A549 (cell line): ENCODE data around the gene PCSK5. TPM values are rescaled to one million over a fixed set of nuclear protein-coding genes. Genes with fewer than 3 reads are reported as not detected.
"Not testable (repeated sequence)": the region's sequence is repeated elsewhere in the genome, so short reads cannot be mapped to it uniquely, and the experiment has no call there.

Source experiments
- ATAC-seq, 2 experiments: fragments of 200-7000 bp in 1 of 2; fragments of >200 bp in 1 of 2; cut with Nextera tagmentation in 1 of 2; cut with Tn5 transposase in 1 of 2; 3 replicates each; pipeline versions ENCODE4 v1.8.0 to v1.9.1; 2018 to 2020; ENCODE audit warnings: mild to moderate bottlenecking in 1 of 2, moderate library complexity in 1 of 2
- CTCF ChIA-PET: fragments of 300-600 bp; sonication (Branson Sonifier 250); formaldehyde crosslinking; extraction: SDS; loops from one replicate; lab custom pipeline; 2021; ENCODE audit warnings: antibody characterized with exemption, inconsistent platforms; lab: Yijun Ruan, JAX
- POLR2A ChIA-PET: fragments of 350-600 bp; formaldehyde crosslinking; extraction: SDS; loops from one replicate; lab custom pipeline; 2021; ENCODE audit warnings: antibody characterized with exemption, inconsistent platforms; lab: Yijun Ruan, JAX
- DNase-seq, 2 experiments: peaks; one replicate each; pipeline versions ENCODE4 v3.0.0 to v3.0.0-alpha.2; 2011 to 2016; ENCODE audit warnings: low read depth in 1 of 2, low spot score in 1 of 2
- FAIRE-seq: peaks from 2 replicates; lab custom pipeline; 2011; peaks lifted over from hg19 to GRCh38; lab: Jason Lieb, UNC
- H3K27ac ChIP-seq, 2 experiments: fragments of >200 bp; sonication (Bioruptor Twin); formaldehyde crosslinking; 3 replicates each; pipeline ENCODE4 v1.5.1; 2016 to 2017
- H3K4me1 ChIP-seq: fragments of >200 bp; sonication (Bioruptor Twin); formaldehyde crosslinking; 3 replicates; pipeline ENCODE4 v1.6.1; 2016
- H3K4me2 ChIP-seq: fragments of >200 bp; sonication (Bioruptor Twin); formaldehyde crosslinking; 3 replicates; pipeline ENCODE4 v1.6.1; 2016
- H3K4me3 ChIP-seq: fragments of >200 bp; sonication (Bioruptor Twin); formaldehyde crosslinking; 3 replicates; pipeline ENCODE4 v1.5.1; 2016
- H3K9me3 ChIP-seq: fragments of >200 bp; sonication (Bioruptor Twin); formaldehyde crosslinking; 3 replicates; pipeline ENCODE4 v1.6.1; 2016
- ATOH8 ChIP-seq: fragments of 250-450 bp; sonication (Bioruptor Pico); IDR thresholded peaks from 2 replicates; pipeline ENCODE4 v1.5.0; 2020; ENCODE audit warnings: low read depth, mild to moderate bottlenecking, moderate library complexity
- EHF ChIP-seq: fragments of 250-450 bp; sonication (Bioruptor Pico); IDR thresholded peaks from 2 replicates; pipeline ENCODE4 v1.5.0; 2020; ENCODE audit warnings: mild to moderate bottlenecking
- ELK1 ChIP-seq: fragments of 150-350 bp; IDR thresholded peaks from 2 replicates; pipeline ENCODE4 v1.6.1; 2014; ENCODE audit warnings: low read depth, mild to moderate bottlenecking, low read length
- EP300 ChIP-seq, 2 experiments: fragments of >200 bp; sonication (Bioruptor Twin); formaldehyde crosslinking; IDR thresholded peaks; 2 replicates in 1 of 2; 3 replicates in 1 of 2; pipeline ENCODE4 v1.6.1; 2016 to 2017
- ESRRA ChIP-seq: fragments of 150-350 bp; IDR thresholded peaks from 2 replicates; pipeline ENCODE4 v1.6.1; 2014; ENCODE audit warnings: mild to moderate bottlenecking, low read length, borderline replicate concordance
- HEYL ChIP-seq: fragments of 250-450 bp; sonication (Bioruptor Pico); IDR thresholded peaks from 2 replicates; pipeline ENCODE4 v1.8.0; 2021; ENCODE audit warnings: mild to moderate bottlenecking, moderate library complexity
- MAZ ChIP-seq: fragments of 150-350 bp; IDR thresholded peaks from 2 replicates; pipeline ENCODE4 v1.6.1; 2014; ENCODE audit warnings: antibody characterized with exemption, low read depth, low read length, borderline replicate concordance
- RAD21 ChIP-seq, 2 experiments: fragments of >200 bp in 1 of 2; sonication (Bioruptor Twin) in 1 of 2; formaldehyde crosslinking in 1 of 2; IDR thresholded peaks in 1 of 2; conservative IDR thresholded peaks in 1 of 2; 2 replicates in 1 of 2; 3 replicates in 1 of 2; pipeline ENCODE4 v1.6.1; 2012 to 2018; ENCODE audit warnings: inconsistent platforms in 1 of 2
- SMC3 ChIP-seq: fragments of >200 bp; sonication (Bioruptor Twin); formaldehyde crosslinking; IDR thresholded peaks from 3 replicates; pipeline ENCODE4 v1.6.1; 2018; ENCODE audit warnings: inconsistent platforms
- TFCP2L1 ChIP-seq: fragments of 250-450 bp; sonication (Bioruptor Pico); IDR thresholded peaks from 2 replicates; pipeline ENCODE4 v1.5.0; 2021; ENCODE audit warnings: mild to moderate bottlenecking
- WGBS: methylation state at CpG from one replicate; pipeline ENCODE4 v1.1.6; 2017; ENCODE audit errors: missing lambda C conversion rate; 5-methylcytosine and 5-hydroxymethylcytosine counted together
- polyA plus RNA-seq, 4 experiments: library from polyadenylated mRNA; depleted of rRNA in 3 of 4; stranded (reverse); fragments of >200 nt; fragmentation: RNase III in 1 of 4; extraction: RNeasy Plus Mini Kit Qiagen cat#74134 plus additional on column Dnase treatment in 1 of 4; gene quantifications; 2 replicates in 3 of 4; 3 replicates in 1 of 4; pipeline ENCODE4 v1.2.3, GENCODE V29; 2011 to 2017
- TF ChIP-seq, protein P1 (sequence below): fragments of >200 bp; sonication (Bioruptor Twin); formaldehyde crosslinking; IDR thresholded peaks from 3 replicates; pipeline ENCODE4 v1.5.1; 2016
- TF ChIP-seq, protein P2 (sequence below): fragments of 450-650 bp; IDR thresholded peaks from 2 replicates; pipeline ENCODE4 v1.6.1; 2014; ENCODE audit warnings: antibody characterized with exemption
- TF ChIP-seq, protein P3 (sequence below): fragments of >200 bp; sonication (Bioruptor Twin); formaldehyde crosslinking; IDR thresholded peaks from 2 replicates; pipeline ENCODE4 v1.6.1; 2016
- TF ChIP-seq, protein P4 (sequence below): fragments of 200-600 bp; sonication (generic); IDR thresholded peaks from 2 replicates; pipeline ENCODE4 v1.6.1; 2016; ENCODE audit warnings: antibody characterized with exemption, mild to moderate bottlenecking, moderate library complexity
- TF ChIP-seq, protein P5 (sequence below): IDR thresholded peaks from 2 replicates; pipeline ENCODE4 v1.6.1; 2012

Gene PCSK5
- polyA plus RNA-seq, 2 of the 4 experiments (the other 2 are of a cell fraction) = 1.3 to 6.7 TPM

DNA sequence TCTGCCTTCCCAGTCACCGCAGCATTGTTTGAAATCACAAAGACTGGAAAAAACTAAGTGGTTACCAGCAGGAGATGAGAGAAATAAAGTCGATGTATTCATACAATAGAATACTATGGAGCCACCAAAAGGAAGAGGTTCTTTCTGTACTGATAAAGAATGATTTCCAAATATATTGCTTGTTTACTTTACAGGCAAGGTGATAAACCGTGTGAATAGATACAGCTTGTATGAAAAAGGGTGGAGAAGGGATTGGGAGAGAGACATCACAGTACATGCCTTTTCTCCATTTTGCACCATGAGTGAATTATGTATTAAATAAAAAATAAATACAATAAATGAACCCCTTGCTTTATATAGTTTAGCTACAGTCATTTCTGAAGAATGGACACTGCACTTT, 412.1 kb downstream of the PCSK5 start:
- POLR2A ChIA-PET = interaction anchor here (0.6 to 1.6 kb wide), 2 partner anchors 411 to 436 kb away, joined by 4 to 5 read pairs; no protein-coding TSS in a partner anchor

GRCh38 chr9:76302947-76303550, 412.6 kb downstream of the PCSK5 start:
- no peaks in the 10 kb centered on the region for H3K4me1 ChIP-seq
- WGBS = 25% methylated on average over 3 of the region's 3 CpGs
- H3K4me2 ChIP-seq = no peak overlapping the region
- TF ChIP-seq TFCP2L1 (CRISPR knock-in tag) (no peak), RAD21 (conservative IDR thresholded peaks at IDR 0.05 in 1 of 2, IDR thresholded peaks at IDR 0.05 in 1 of 2) (peak; percentile 86 to 88), SMC3 (peak; percentile 84)
- TF ChIP-seq, protein P1, sequence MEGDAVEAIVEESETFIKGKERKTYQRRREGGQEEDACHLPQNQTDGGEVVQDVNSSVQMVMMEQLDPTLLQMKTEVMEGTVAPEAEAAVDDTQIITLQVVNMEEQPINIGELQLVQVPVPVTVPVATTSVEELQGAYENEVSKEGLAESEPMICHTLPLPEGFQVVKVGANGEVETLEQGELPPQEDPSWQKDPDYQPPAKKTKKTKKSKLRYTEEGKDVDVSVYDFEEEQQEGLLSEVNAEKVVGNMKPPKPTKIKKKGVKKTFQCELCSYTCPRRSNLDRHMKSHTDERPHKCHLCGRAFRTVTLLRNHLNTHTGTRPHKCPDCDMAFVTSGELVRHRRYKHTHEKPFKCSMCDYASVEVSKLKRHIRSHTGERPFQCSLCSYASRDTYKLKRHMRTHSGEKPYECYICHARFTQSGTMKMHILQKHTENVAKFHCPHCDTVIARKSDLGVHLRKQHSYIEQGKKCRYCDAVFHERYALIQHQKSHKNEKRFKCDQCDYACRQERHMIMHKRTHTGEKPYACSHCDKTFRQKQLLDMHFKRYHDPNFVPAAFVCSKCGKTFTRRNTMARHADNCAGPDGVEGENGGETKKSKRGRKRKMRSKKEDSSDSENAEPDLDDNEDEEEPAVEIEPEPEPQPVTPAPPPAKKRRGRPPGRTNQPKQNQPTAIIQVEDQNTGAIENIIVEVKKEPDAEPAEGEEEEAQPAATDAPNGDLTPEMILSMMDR = peak; percentile 81
- 0 out of 6 replicates have a peak overlapping the region, but pooled peaks of 1 of the 2 experiments have one; percentile 62 for H3K27ac ChIP-seq
- H3K9me3 ChIP-seq = no peaks in the 10 kb centered on the region
- CTCF ChIA-PET = interaction anchor here (0.6 to 3.6 kb wide), 29 partner anchors 8 to 1105 kb away, joined by 3 to 40 read pairs (median 4); partner anchors contain the start of gene RFK
- FAIRE-seq (no peak), ATAC-seq (peak; percentile 24 to 79; a peak in 3 of 6 replicates), DNase-seq (peak; percentile 48 to 70)
- H3K4me3 ChIP-seq = no peak overlapping the region
- POLR2A ChIA-PET = interaction anchor here (0.6 to 1.6 kb wide), 2 partner anchors 412 to 437 kb away, joined by 4 to 5 read pairs; no protein-coding TSS in a partner anchor

More for the DNA sequence above, 412.1 kb downstream of the PCSK5 start:
- no peak for FAIRE-seq
- 68% methylated on average over 3 of the region's 3 CpGs for WGBS
- Histone ChIP-seq H3K4me1 (no peaks in the 10 kb centered on the region), H3K27ac (no peak overlapping the region; a peak in 1 of 6 replicates), H3K4me2 (no peak overlapping the region), H3K9me3 (no peaks in the 10 kb centered on the region), H3K4me3 (no peak overlapping the region)
- no peak for TF ChIP-seq MAZ
- CTCF ChIA-PET = interaction anchor here (0.5 to 3.6 kb wide), 33 partner anchors 8 to 1338 kb away, joined by 3 to 40 read pairs (median 4); partner anchors contain the start of gene RFK
- no peak for DNase-seq
- peak in 1 of 2 experiments; percentile 27; a peak in 1 of 6 replicates for ATAC-seq

GRCh38 chr9:76307047-76307446, 416.6 kb downstream of the PCSK5 start:
- H3K4me2 ChIP-seq, FAIRE-seq, H3K9me3 ChIP-seq, ATAC-seq, H3K4me3 ChIP-seq, POLR2A ChIA-PET, H3K4me1 ChIP-seq, H3K27ac ChIP-seq: not testable (repeated sequence)
- DNase-seq = peak in 1 of 2 experiments; percentile 13
- CTCF ChIA-PET = interaction anchor here (1.1 to 1.2 kb wide), 4 partner anchors 87 to 1106 kb away, joined by 3 to 4 read pairs (median 4); partner anchors contain the start of gene RFK
- TF ChIP-seq RAD21 (conservative IDR thresholded peaks at IDR 0.05 in 1 of 2, IDR thresholded peaks at IDR 0.05 in 1 of 2) = 0 out of 5 replicates have a peak, but pooled peaks of 1 of the 2 experiments have one; percentile 11
- WGBS = 67% methylated on average over 6 of the region's 7 CpGs

GRCh38 chr9:76310577-76310976, 420.1 kb downstream of the PCSK5 start:
- POLR2A ChIA-PET = no interaction called here
- Histone ChIP-seq H3K4me2 (no peak overlapping the region), H3K27ac (0 out of 6 replicates have a peak overlapping the region, but pooled peaks of 1 of the 2 experiments have one; percentile 1), H3K4me3 (no peak overlapping the region), H3K4me1 (no peaks in the 10 kb centered on the region), H3K9me3 (no peaks in the 10 kb centered on the region)
- FAIRE-seq (no peak), ATAC-seq (no peak), DNase-seq (no peak)
- CTCF ChIA-PET = interaction anchor here (1.0 kb wide), 1 partner anchor 348 kb away, joined by 3 read pairs; no protein-coding TSS in a partner anchor
- WGBS = 97% methylated on average over 7 of the region's 7 CpGs
- TF ChIP-seq, protein P2, sequence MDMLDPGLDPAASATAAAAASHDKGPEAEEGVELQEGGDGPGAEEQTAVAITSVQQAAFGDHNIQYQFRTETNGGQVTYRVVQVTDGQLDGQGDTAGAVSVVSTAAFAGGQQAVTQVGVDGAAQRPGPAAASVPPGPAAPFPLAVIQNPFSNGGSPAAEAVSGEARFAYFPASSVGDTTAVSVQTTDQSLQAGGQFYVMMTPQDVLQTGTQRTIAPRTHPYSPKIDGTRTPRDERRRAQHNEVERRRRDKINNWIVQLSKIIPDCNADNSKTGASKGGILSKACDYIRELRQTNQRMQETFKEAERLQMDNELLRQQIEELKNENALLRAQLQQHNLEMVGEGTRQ = no peak
- TF ChIP-seq ATOH8 (CRISPR knock-in tag) (no peak), EP300 (IDR thresholded peaks at IDR 0.05) (no peak), EHF (CRISPR knock-in tag) (no peak), ESRRA (no peak), SMC3 (no peak), ELK1 (no peak), HEYL (CRISPR knock-in tag) (no peak)
- TF ChIP-seq, protein P3, sequence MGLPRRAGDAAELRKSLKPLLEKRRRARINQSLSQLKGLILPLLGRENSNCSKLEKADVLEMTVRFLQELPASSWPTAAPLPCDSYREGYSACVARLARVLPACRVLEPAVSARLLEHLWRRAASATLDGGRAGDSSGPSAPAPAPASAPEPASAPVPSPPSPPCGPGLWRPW = no peak
- TF ChIP-seq, protein P4, sequence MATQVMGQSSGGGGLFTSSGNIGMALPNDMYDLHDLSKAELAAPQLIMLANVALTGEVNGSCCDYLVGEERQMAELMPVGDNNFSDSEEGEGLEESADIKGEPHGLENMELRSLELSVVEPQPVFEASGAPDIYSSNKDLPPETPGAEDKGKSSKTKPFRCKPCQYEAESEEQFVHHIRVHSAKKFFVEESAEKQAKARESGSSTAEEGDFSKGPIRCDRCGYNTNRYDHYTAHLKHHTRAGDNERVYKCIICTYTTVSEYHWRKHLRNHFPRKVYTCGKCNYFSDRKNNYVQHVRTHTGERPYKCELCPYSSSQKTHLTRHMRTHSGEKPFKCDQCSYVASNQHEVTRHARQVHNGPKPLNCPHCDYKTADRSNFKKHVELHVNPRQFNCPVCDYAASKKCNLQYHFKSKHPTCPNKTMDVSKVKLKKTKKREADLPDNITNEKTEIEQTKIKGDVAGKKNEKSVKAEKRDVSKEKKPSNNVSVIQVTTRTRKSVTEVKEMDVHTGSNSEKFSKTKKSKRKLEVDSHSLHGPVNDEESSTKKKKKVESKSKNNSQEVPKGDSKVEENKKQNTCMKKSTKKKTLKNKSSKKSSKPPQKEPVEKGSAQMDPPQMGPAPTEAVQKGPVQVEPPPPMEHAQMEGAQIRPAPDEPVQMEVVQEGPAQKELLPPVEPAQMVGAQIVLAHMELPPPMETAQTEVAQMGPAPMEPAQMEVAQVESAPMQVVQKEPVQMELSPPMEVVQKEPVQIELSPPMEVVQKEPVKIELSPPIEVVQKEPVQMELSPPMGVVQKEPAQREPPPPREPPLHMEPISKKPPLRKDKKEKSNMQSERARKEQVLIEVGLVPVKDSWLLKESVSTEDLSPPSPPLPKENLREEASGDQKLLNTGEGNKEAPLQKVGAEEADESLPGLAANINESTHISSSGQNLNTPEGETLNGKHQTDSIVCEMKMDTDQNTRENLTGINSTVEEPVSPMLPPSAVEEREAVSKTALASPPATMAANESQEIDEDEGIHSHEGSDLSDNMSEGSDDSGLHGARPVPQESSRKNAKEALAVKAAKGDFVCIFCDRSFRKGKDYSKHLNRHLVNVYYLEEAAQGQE = no peak
- TF ChIP-seq, protein P5, sequence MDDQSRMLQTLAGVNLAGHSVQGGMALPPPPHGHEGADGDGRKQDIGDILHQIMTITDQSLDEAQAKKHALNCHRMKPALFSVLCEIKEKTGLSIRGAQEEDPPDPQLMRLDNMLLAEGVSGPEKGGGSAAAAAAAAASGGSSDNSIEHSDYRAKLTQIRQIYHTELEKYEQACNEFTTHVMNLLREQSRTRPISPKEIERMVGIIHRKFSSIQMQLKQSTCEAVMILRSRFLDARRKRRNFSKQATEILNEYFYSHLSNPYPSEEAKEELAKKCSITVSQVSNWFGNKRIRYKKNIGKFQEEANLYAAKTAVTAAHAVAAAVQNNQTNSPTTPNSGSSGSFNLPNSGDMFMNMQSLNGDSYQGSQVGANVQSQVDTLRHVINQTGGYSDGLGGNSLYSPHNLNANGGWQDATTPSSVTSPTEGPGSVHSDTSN = no peak
